DOHH2 (cell line): ENCODE results near the gene IFNGR2.

Source experiments
- CTCF ChIP-seq: fragments of 200-600 bp; sonication (generic); IDR thresholded peaks from one replicate; pipeline ENCODE4 v1.5.1; 2014; ENCODE audit warnings: antibody characterized with exemption, mild to moderate bottlenecking, low read depth, low read length; ENCODE audit not compliant: poor library complexity, severe bottlenecking
- EZH2phosphoT487 ChIP-seq: fragments of 200-600 bp; sonication (generic); IDR thresholded peaks from 2 replicates; pipeline ENCODE4 v1.6.1; 2017; ENCODE audit warnings: borderline replicate concordance, mild to moderate bottlenecking, antibody characterized with exemption, low read length, moderate library complexity, mixed read lengths

- TF ChIP-seq CTCF (no peak), EZH2phosphoT487 (no peak)
These were observed 38.6 kb downstream of the IFNGR2 start for GRCh38 chr21:33441489-33442477.
